GM12878 (cell line): Measurements from ENCODE around the gene LRP2BP.

ENCODE experiments used
- BCLAF1 ChIP-seq: fragments of 450-650 bp; IDR thresholded peaks from 2 replicates; pipeline ENCODE4 v1.6.1; 2017; ENCODE audit warnings: antibody characterized with exemption, mild to moderate bottlenecking, moderate library complexity
- CTCF ChIP-seq, 3 experiments: IDR thresholded peaks in 2 of 3; conservative IDR thresholded peaks in 1 of 3; 2 replicates each; pipeline ENCODE4 v1.5.1; 2011; ENCODE audit warnings: low read depth in 3 of 3, low read length in 3 of 3, mild to moderate bottlenecking in 3 of 3, control low read depth in 2 of 3, moderate library complexity in 2 of 3, inconsistent platforms in 1 of 3, mixed read lengths in 1 of 3; ENCODE audit not compliant: control insufficient read depth in 2 of 3, insufficient read depth in 1 of 3; ENCODE audit errors: extremely low read depth in 1 of 3
- JUNB ChIP-seq: IDR thresholded peaks from 2 replicates; pipeline ENCODE4 v1.6.1; 2016; ENCODE audit warnings: antibody characterized with exemption, mild to moderate bottlenecking
- NFYA ChIP-seq: IDR thresholded peaks from 2 replicates; pipeline ENCODE4 v1.6.1; 2011; ENCODE audit warnings: low read depth, mild to moderate bottlenecking, low read length, improper control_type of control experiment, borderline replicate concordance
- POLR2A ChIP-seq: IDR thresholded peaks from 2 replicates; pipeline ENCODE4 v1.6.1; 2011; ENCODE audit warnings: low read depth, mild to moderate bottlenecking, low read length
- POLR2AphosphoS5 ChIP-seq: IDR thresholded peaks from 2 replicates; pipeline ENCODE4 v1.6.1; 2011; ENCODE audit warnings: mild to moderate bottlenecking, low read length, inconsistent platforms
- ZNF274 ChIP-seq: IDR thresholded peaks from one replicate; pipeline ENCODE4 v1.8.0; 2011; ENCODE audit not compliant: insufficient read length, insufficient read depth
- ZNF384 ChIP-seq: IDR thresholded peaks from 2 replicates; pipeline ENCODE4 v1.6.1; 2012; ENCODE audit warnings: low read depth, mild to moderate bottlenecking, low read length, improper control_type of control experiment, borderline replicate concordance

- no peak for TF ChIP-seq POLR2AphosphoS5
- TF ChIP-seq JUNB = no peak
- TF ChIP-seq POLR2A = no peak
- TF ChIP-seq CTCF (IDR thresholded peaks at IDR 0.05 in 2 of 3, conservative IDR thresholded peaks at IDR 0.05 in 1 of 3; ENCODE audit: control insufficient read depth in 2 of 3, extremely low read depth in 1 of 3, insufficient read depth in 1 of 3, low read depth in 3 of 3, low read length in 3 of 3) = no peak
- TF ChIP-seq BCLAF1 = no peak
- TF ChIP-seq NFYA = no peak
- TF ChIP-seq ZNF274 = no peak
- TF ChIP-seq ZNF384 = no peak
These were observed 3.6 kb downstream of the LRP2BP start for GRCh38 chr4:185392156-185392555.
